IMR-90 (cell line): ENCODE measurements around the gene CCDC30. TPM values are rescaled to one million over a fixed set of nuclear protein-coding genes. Genes with fewer than 3 reads are reported as not detected.

ENCODE experiments used
- ATAC-seq: fragments of 200-7000 bp; cut with Tn5 transposase; 2 replicates; pipeline ENCODE4 v1.9.1; 2020; ENCODE audit warnings: low read depth, mild to moderate bottlenecking, moderate library complexity
- BruUV-seq: library from RNA; stranded (reverse); fragments of 400-500 nt; replicated peaks from 2 replicates; lab custom pipeline; 2021; lab: Mats Ljungman, UMichigan
- CTCF ChIA-PET: fragments of 300-600 bp; formaldehyde crosslinking; extraction: SDS; loops from one replicate; lab custom pipeline; 2021; ENCODE audit warnings: antibody characterized with exemption; lab: Yijun Ruan, JAX
- POLR2A ChIA-PET: fragments of 300-600 bp; sonication (Branson Sonifier 250); formaldehyde crosslinking; loops from one replicate; lab custom pipeline; 2022; ENCODE audit warnings: antibody characterized with exemption; ENCODE audit not compliant: unreplicated experiment; lab: Charles Lee
- DNase-seq: peaks from one replicate; pipeline ENCODE4 v3.0.0; 2013
- H2AFZ ChIP-seq: replicated peaks from 2 replicates; pipeline ENCODE3; 2013; ENCODE audit warnings: low read length, mild to moderate bottlenecking; ENCODE audit not compliant: poor library complexity
- H2AK5ac ChIP-seq: 2 replicates; pipeline ENCODE4 v1.6.1; 2013; ENCODE audit warnings: low read depth, low read length, inconsistent platforms
- H2AK9ac ChIP-seq: replicated peaks from 2 replicates; pipeline ENCODE3; 2013; ENCODE audit warnings: mild to moderate bottlenecking, low read depth, low read length, moderate library complexity; ENCODE audit not compliant: poor library complexity
- H2BK120ac ChIP-seq: 2 replicates; pipeline ENCODE4 v1.6.1; 2013; ENCODE audit warnings: low read depth, low read length, inconsistent platforms
- H2BK15ac ChIP-seq: 3 replicates; pipeline ENCODE4 v1.6.1; 2013; ENCODE audit warnings: low read depth, low read length, inconsistent platforms
- H2BK20ac ChIP-seq: 2 replicates; pipeline ENCODE4 v1.6.1; 2013; ENCODE audit warnings: low read depth, mild to moderate bottlenecking, inconsistent platforms, low read length, moderate library complexity
- H2BK5ac ChIP-seq: 2 replicates; pipeline ENCODE4 v1.6.1; 2013; ENCODE audit warnings: mild to moderate bottlenecking, low read depth, low read length, inconsistent platforms; ENCODE audit not compliant: poor library complexity, severe bottlenecking
- H3K14ac ChIP-seq: replicated peaks from 2 replicates; pipeline ENCODE4 v1.6.1; 2013; ENCODE audit warnings: low read depth, low read length, inconsistent platforms
- H3K18ac ChIP-seq: 2 replicates; pipeline ENCODE4 v1.6.1; 2013; ENCODE audit warnings: low read depth, low read length, control low read depth
- H3K23ac ChIP-seq: 2 replicates; pipeline ENCODE4 v1.6.1; 2013; ENCODE audit warnings: low read depth, low read length, inconsistent platforms
- H3K27ac ChIP-seq: 2 replicates; pipeline ENCODE4 v1.5.1; 2013; ENCODE audit warnings: mild to moderate bottlenecking, control low read depth, low read length; ENCODE audit not compliant: insufficient read depth
- H3K27me3 ChIP-seq: 2 replicates; pipeline ENCODE4 v1.6.1; 2013; ENCODE audit warnings: low read length; ENCODE audit not compliant: control insufficient read depth, insufficient read depth
- H3K36me3 ChIP-seq: 2 replicates; pipeline ENCODE4 v1.6.1; 2013; ENCODE audit warnings: low read length, mixed read lengths; ENCODE audit not compliant: control insufficient read depth, insufficient read depth
- H3K4ac ChIP-seq: 2 replicates; pipeline ENCODE4 v1.6.1; 2013; ENCODE audit warnings: low read depth, low read length, inconsistent platforms
- H3K4me1 ChIP-seq: 2 replicates; pipeline ENCODE4 v1.6.1; 2013; ENCODE audit warnings: low read length, mixed read lengths; ENCODE audit not compliant: control insufficient read depth, insufficient read depth
- H3K4me2 ChIP-seq: 2 replicates; pipeline ENCODE4 v1.6.1; 2013; ENCODE audit warnings: low read depth, mild to moderate bottlenecking, control low read depth, low read length, moderate library complexity
- H3K4me3 ChIP-seq: 2 replicates; pipeline ENCODE4 v1.5.1; 2013; ENCODE audit warnings: low read depth, mild to moderate bottlenecking, control low read depth, low read length, moderate library complexity; ENCODE audit not compliant: insufficient read depth
- H3K56ac ChIP-seq: 2 replicates; pipeline ENCODE4 v1.6.1; 2013; ENCODE audit warnings: low read length, inconsistent platforms; ENCODE audit not compliant: insufficient read depth; ENCODE audit errors: extremely low read depth
- H3K79me1 ChIP-seq, 2 experiments: 2 replicates each; pipeline ENCODE4 v1.6.1; 2013; ENCODE audit warnings: low read length in 2 of 2, inconsistent platforms in 1 of 2, low read depth in 1 of 2
- H3K9ac ChIP-seq: 2 replicates; pipeline ENCODE4 v1.6.1; 2013; ENCODE audit warnings: low read depth, low read length, control low read depth
- H3K9me1 ChIP-seq: 2 replicates; pipeline ENCODE4 v1.6.1; 2013; ENCODE audit warnings: low read length, inconsistent platforms; ENCODE audit not compliant: insufficient read depth
- H3K9me3 ChIP-seq: 2 replicates; pipeline ENCODE4 v1.6.1; 2013; ENCODE audit warnings: low read length; ENCODE audit not compliant: control insufficient read depth, insufficient read depth
- H4K20me1 ChIP-seq: 2 replicates; pipeline ENCODE4 v1.6.1; 2013; ENCODE audit warnings: low read length, inconsistent platforms; ENCODE audit not compliant: insufficient read depth
- H4K5ac ChIP-seq: 2 replicates; pipeline ENCODE4 v1.6.1; 2013; ENCODE audit warnings: mild to moderate bottlenecking, low read depth, low read length, control low read depth
- H4K8ac ChIP-seq, 2 experiments: 2 replicates each; pipeline ENCODE4 v1.6.1; 2013; ENCODE audit warnings: low read depth in 2 of 2, low read length in 2 of 2, control low read depth in 1 of 2, inconsistent platforms in 1 of 2
- H4K91ac ChIP-seq: 2 replicates; pipeline ENCODE4 v1.6.1; 2013; ENCODE audit warnings: low read depth, low read length, inconsistent platforms; ENCODE audit not compliant: insufficient read depth
- BHLHE40 ChIP-seq: fragments of 150-350 bp; IDR thresholded peaks from 2 replicates; pipeline ENCODE4 v1.6.1; 2016; ENCODE audit warnings: mild to moderate bottlenecking, low read depth, low read length
- CEBPB ChIP-seq: IDR thresholded peaks from 2 replicates; pipeline ENCODE4 v1.6.1; 2012; ENCODE audit warnings: low read depth, low read length, improper control_type of control experiment
- FOS ChIP-seq: fragments of 150-350 bp; IDR thresholded peaks from 2 replicates; pipeline ENCODE4 v1.6.1; 2016; ENCODE audit warnings: low read depth, low read length
- MXI1 ChIP-seq: IDR thresholded peaks from 2 replicates; pipeline ENCODE4 v1.6.1; 2012; ENCODE audit warnings: low read depth, mild to moderate bottlenecking, low read length, moderate library complexity, borderline replicate concordance
- NFE2L2 ChIP-seq: fragments of 150-350 bp; IDR thresholded peaks from 2 replicates; pipeline ENCODE4 v1.6.1; 2016; ENCODE audit warnings: low read depth, mild to moderate bottlenecking, low read length
- POLR2A ChIP-seq: IDR thresholded peaks from 2 replicates; pipeline ENCODE4 v1.6.1; 2012; ENCODE audit warnings: mild to moderate bottlenecking, low read depth, low read length
- RAD21 ChIP-seq: IDR thresholded peaks from 2 replicates; pipeline ENCODE4 v1.6.1; 2012; ENCODE audit warnings: low read length, improper control_type of control experiment
- RCOR1 ChIP-seq: IDR thresholded peaks from 2 replicates; pipeline ENCODE4 v1.6.1; 2012; ENCODE audit warnings: mild to moderate bottlenecking, low read length, improper control_type of control experiment; ENCODE audit not compliant: insufficient replicate concordance
- RFX5 ChIP-seq: IDR thresholded peaks from 2 replicates; pipeline ENCODE4 v1.8.0; 2012; ENCODE audit warnings: low read depth, mild to moderate bottlenecking, low read length, moderate library complexity
- SMC3 ChIP-seq: fragments of 150-350 bp; IDR thresholded peaks from 2 replicates; pipeline ENCODE4 v1.6.1; 2016; ENCODE audit warnings: low read depth, mild to moderate bottlenecking, antibody characterized with exemption, low read length, moderate library complexity
- WGBS, 2 experiments: methylation state at CpG; one replicate each; pipeline versions ENCODE4 v1.1.5 to v1.1.7; 2013; ENCODE audit warnings: missing lambda C conversion rate in 2 of 2; ENCODE audit not compliant: insufficient read length in 1 of 2; ENCODE audit errors: extremely low coverage in 2 of 2; 5-methylcytosine and 5-hydroxymethylcytosine counted together
- dilution Hi-C: fragments of 300-500 bp; cut with HindIII; formaldehyde crosslinking; loops from one replicate; pipeline ENCODE4 v1.14.3; 2018; ENCODE audit warnings: low sequenced_read_pairs; ENCODE audit not compliant: unreplicated experiment
- in situ Hi-C: fragments of 300-500 bp; cut with MboI; formaldehyde crosslinking; loops from 3 replicates; pipeline ENCODE4 v1.14.3; 2019; ENCODE audit warnings: low sequenced_read_pairs, inconsistent platforms, mixed read lengths
- intact Hi-C: fragments of 100-400 bp; cut with micrococcal nuclease; formaldehyde crosslinking; loops from 2 replicates; pipeline ENCODE4 v1.10.0; 2022
- polyA plus RNA-seq, 3 experiments: library from polyadenylated mRNA; depleted of rRNA; stranded (reverse); fragments of >200 nt; gene quantifications; 2 replicates each; pipeline ENCODE4 v1.2.3, GENCODE V29; 2012; ENCODE audit warnings: low replicate concordance in 1 of 3
- total RNA-seq: library from RNA; depleted of rRNA; stranded (reverse); fragments of >200 nt; gene quantifications from 2 replicates; pipeline ENCODE4 v1.2.3, GENCODE V29; 2012
- TF ChIP-seq, protein P1 (sequence below): fragments of 150-350 bp; IDR thresholded peaks from 2 replicates; pipeline ENCODE4 v1.6.1; 2016; ENCODE audit warnings: low read depth, mild to moderate bottlenecking, low read length, moderate library complexity, borderline replicate concordance
- TF ChIP-seq, protein P2 (sequence below): conservative IDR thresholded peaks from 2 replicates; pipeline ENCODE4 v1.5.1; 2012; ENCODE audit warnings: mild to moderate bottlenecking, low read depth, low read length, improper control_type of control experiment
- TF ChIP-seq, protein P3 (sequence below): fragments of 150-350 bp; IDR thresholded peaks from 2 replicates; pipeline ENCODE4 v1.6.1; 2017; ENCODE audit warnings: mild to moderate bottlenecking, antibody characterized with exemption, low read length, low read depth

The CCDC30 gene
- total and polyA plus RNA-seq, 2 of the 4 experiments (the other 2 are of a cell fraction): 0.14 to 0.18 TPM

DNA sequence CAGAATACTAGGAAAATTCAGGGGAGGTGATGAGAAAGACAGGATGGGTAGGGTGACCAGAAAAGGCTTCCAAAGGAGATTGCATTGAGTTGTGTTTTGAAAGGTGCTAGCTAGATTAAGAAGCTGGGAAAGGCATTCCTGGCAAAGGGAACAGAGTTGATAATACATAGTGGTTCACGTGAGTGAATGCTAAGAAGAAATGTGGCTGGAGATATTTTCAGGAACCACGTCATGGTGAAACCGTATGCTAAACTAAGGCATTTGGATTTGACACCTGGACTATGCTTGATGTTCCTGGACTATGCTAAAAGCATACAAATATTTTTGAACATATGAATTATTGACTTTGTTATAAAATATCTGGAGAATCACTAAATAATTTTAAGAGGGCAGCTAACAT, 14.7 kb downstream of the CCDC30 start:
- Histone ChIP-seq H3K18ac (no peak overlapping the region), H2BK120ac (no peak overlapping the region), H4K91ac (no peak overlapping the region), H2BK5ac (no peak overlapping the region), H4K8ac (no peak overlapping the region), H4K20me1 (no peaks in the 10 kb centered on the region), H3K9ac (no peak overlapping the region), H3K4me2 (no peak overlapping the region), H2BK15ac (no peak overlapping the region), H3K4ac (no peak overlapping the region), H3K27me3 (peaks cover 2% of the 10 kb centered on the region; the same call in 1 of the 2 replicates), H2AFZ (no peak overlapping the region), H3K79me1 (no peaks in the 10 kb centered on the region), H3K36me3 (no peaks in the 10 kb centered on the region), H4K5ac (no peak overlapping the region), H3K9me3 (no peaks in the 10 kb centered on the region), H3K14ac (no peak overlapping the region), H2AK5ac (no peak overlapping the region), H2BK20ac (no peak overlapping the region), H3K27ac (no peak overlapping the region), H2AK9ac (no peak overlapping the region), H3K4me1 (no peaks in the 10 kb centered on the region), H3K4me3 (no peak overlapping the region), H3K23ac (no peak overlapping the region), H3K56ac (no peak overlapping the region), H3K9me1 (no peaks in the 10 kb centered on the region)
- intact Hi-C loops (no loop called here), in situ Hi-C loops (no loop called here), dilution Hi-C loops (no loop called here)
- no peak for TF ChIP-seq CEBPB
- TF ChIP-seq FOS: no peak
- no peak for TF ChIP-seq RAD21
- TF ChIP-seq NFE2L2: no peak
- TF ChIP-seq, protein P1, sequence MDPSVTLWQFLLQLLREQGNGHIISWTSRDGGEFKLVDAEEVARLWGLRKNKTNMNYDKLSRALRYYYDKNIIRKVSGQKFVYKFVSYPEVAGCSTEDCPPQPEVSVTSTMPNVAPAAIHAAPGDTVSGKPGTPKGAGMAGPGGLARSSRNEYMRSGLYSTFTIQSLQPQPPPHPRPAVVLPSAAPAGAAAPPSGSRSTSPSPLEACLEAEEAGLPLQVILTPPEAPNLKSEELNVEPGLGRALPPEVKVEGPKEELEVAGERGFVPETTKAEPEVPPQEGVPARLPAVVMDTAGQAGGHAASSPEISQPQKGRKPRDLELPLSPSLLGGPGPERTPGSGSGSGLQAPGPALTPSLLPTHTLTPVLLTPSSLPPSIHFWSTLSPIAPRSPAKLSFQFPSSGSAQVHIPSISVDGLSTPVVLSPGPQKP: no peak
- TF ChIP-seq RFX5: no peak
- TF ChIP-seq, protein P2, sequence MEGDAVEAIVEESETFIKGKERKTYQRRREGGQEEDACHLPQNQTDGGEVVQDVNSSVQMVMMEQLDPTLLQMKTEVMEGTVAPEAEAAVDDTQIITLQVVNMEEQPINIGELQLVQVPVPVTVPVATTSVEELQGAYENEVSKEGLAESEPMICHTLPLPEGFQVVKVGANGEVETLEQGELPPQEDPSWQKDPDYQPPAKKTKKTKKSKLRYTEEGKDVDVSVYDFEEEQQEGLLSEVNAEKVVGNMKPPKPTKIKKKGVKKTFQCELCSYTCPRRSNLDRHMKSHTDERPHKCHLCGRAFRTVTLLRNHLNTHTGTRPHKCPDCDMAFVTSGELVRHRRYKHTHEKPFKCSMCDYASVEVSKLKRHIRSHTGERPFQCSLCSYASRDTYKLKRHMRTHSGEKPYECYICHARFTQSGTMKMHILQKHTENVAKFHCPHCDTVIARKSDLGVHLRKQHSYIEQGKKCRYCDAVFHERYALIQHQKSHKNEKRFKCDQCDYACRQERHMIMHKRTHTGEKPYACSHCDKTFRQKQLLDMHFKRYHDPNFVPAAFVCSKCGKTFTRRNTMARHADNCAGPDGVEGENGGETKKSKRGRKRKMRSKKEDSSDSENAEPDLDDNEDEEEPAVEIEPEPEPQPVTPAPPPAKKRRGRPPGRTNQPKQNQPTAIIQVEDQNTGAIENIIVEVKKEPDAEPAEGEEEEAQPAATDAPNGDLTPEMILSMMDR: no peak
- no peak for TF ChIP-seq RCOR1
- no peak for TF ChIP-seq SMC3
- TF ChIP-seq, protein P3, sequence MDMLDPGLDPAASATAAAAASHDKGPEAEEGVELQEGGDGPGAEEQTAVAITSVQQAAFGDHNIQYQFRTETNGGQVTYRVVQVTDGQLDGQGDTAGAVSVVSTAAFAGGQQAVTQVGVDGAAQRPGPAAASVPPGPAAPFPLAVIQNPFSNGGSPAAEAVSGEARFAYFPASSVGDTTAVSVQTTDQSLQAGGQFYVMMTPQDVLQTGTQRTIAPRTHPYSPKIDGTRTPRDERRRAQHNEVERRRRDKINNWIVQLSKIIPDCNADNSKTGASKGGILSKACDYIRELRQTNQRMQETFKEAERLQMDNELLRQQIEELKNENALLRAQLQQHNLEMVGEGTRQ: no peak
- no peak for TF ChIP-seq POLR2A
- no peak for TF ChIP-seq MXI1
- TF ChIP-seq BHLHE40: no peak
- BruUV-seq: no TSS peak
- no peak for ATAC-seq
- CTCF ChIA-PET: no interaction called here
- WGBS, 2 experiments: 40% methylated on average over 1 of the region's 3 CpGs; no CpG with 5 or more reads in 1 of the 2 experiments
- no peak for DNase-seq
- POLR2A ChIA-PET: no interaction called here
